MCF 10A (cell line): ENCODE data around the gene USP36. TPM values are rescaled to one million over a fixed set of nuclear protein-coding genes. Genes with fewer than 3 reads are reported as not detected.
"Not testable (repeated sequence)": the region's sequence is repeated elsewhere in the genome, so short reads cannot be mapped to it uniquely, and the experiment has no call there.

ENCODE experiments used
- Bru-seq: library from RNA; stranded (reverse); fragments of 400-500 nt; gene quantifications from one replicate; lab custom pipeline; 2021; lab: Mats Ljungman, UMichigan
- BruChase-seq, 2 experiments: library from RNA; stranded (reverse); fragments of 400-500 nt; gene quantifications; one replicate each; lab custom pipeline; 2021; lab: Mats Ljungman, UMichigan
- BruUV-seq: library from RNA; stranded (reverse); fragments of 400-500 nt; replicated peaks from 2 replicates; lab custom pipeline; 2021; lab: Mats Ljungman, UMichigan
- CTCF ChIA-PET: fragments of 300-600 bp; sonication (Branson Sonifier 250); formaldehyde crosslinking; extraction: SDS; loops from one replicate; lab custom pipeline; 2021; ENCODE audit warnings: antibody characterized with exemption, inconsistent platforms; lab: Yijun Ruan, JAX
- POLR2A ChIA-PET: fragments of 300-600, 350-650 bp; sonication (Branson Sonifier 250); formaldehyde crosslinking; extraction: SDS; loops from one replicate; lab custom pipeline; 2020; ENCODE audit warnings: antibody characterized with exemption, inconsistent platforms; lab: Yijun Ruan, JAX
- DNase-seq: peaks from one replicate; pipeline ENCODE4 v3.0.0-alpha.2; 2018; ENCODE audit not compliant: unreplicated experiment
- H3K27ac Mint-ChIP-seq: one replicate; pipeline ENCODE4 v1.8.0; 2022; ENCODE audit warnings: mild to moderate bottlenecking, low read depth, mixed read lengths; ENCODE audit not compliant: unreplicated experiment
- H3K27me3 Mint-ChIP-seq: one replicate; pipeline ENCODE4 v1.8.0; 2022; ENCODE audit warnings: mixed read lengths; ENCODE audit not compliant: insufficient read depth, unreplicated experiment
- H3K36me3 Mint-ChIP-seq: one replicate; pipeline ENCODE4 v1.8.0; 2022; ENCODE audit warnings: mild to moderate bottlenecking, moderate library complexity, mixed read lengths; ENCODE audit not compliant: insufficient read depth, unreplicated experiment
- H3K4me1 Mint-ChIP-seq: one replicate; pipeline ENCODE4 v1.8.0; 2022; ENCODE audit warnings: mixed read lengths; ENCODE audit not compliant: insufficient read depth, unreplicated experiment
- H3K4me3 Mint-ChIP-seq: one replicate; pipeline ENCODE4 v1.8.0; 2022; ENCODE audit warnings: mild to moderate bottlenecking, moderate library complexity, mixed read lengths; ENCODE audit not compliant: unreplicated experiment
- H3K9me3 Mint-ChIP-seq: one replicate; pipeline ENCODE4 v1.8.0; 2022; ENCODE audit warnings: mixed read lengths; ENCODE audit not compliant: unreplicated experiment
- intact Hi-C: fragments of 100-400 bp; cut with micrococcal nuclease; formaldehyde crosslinking; loops from 2 replicates; pipeline ENCODE4 v1.14.1; 2022
- long read RNA-seq: library from polyadenylated mRNA; stranded (forward); transcript quantifications from one replicate; pipeline ENCODE4 v2.0.0, GENCODE V29; 2022
- total RNA-seq: library from RNA; stranded (reverse); gene quantifications from 2 replicates; pipeline ENCODE4 v1.2.3, GENCODE V29; 2022
- TF ChIP-seq, protein P1 (sequence below): fragments of 200-600 bp; IDR thresholded peaks from one replicate; pipeline ENCODE4 v1.8.0; 2022; ENCODE audit warnings: antibody characterized with exemption, mild to moderate bottlenecking; ENCODE audit not compliant: unreplicated experiment

Gene USP36
- total RNA-seq (118 and 119 TPM in 2 replicates), Bru-seq, nascent RNA (percentile 89 among the genes with signal in this experiment), BruChase-seq, experiment 1, labeled RNA remaining after a 6-hour chase (percentile 90 among the genes with signal in this experiment), BruChase-seq, experiment 2, labeled RNA remaining after a 2-hour chase (percentile 91 among the genes with signal in this experiment)
- long read RNA-seq, full-length matches to known transcripts: 1 of 113 reads
- long read RNA-seq, partial matches to known transcripts: 41 of 113 reads
- long read RNA-seq, other reads (novel, unspliced or antisense): 71 of 113 reads

DNA sequence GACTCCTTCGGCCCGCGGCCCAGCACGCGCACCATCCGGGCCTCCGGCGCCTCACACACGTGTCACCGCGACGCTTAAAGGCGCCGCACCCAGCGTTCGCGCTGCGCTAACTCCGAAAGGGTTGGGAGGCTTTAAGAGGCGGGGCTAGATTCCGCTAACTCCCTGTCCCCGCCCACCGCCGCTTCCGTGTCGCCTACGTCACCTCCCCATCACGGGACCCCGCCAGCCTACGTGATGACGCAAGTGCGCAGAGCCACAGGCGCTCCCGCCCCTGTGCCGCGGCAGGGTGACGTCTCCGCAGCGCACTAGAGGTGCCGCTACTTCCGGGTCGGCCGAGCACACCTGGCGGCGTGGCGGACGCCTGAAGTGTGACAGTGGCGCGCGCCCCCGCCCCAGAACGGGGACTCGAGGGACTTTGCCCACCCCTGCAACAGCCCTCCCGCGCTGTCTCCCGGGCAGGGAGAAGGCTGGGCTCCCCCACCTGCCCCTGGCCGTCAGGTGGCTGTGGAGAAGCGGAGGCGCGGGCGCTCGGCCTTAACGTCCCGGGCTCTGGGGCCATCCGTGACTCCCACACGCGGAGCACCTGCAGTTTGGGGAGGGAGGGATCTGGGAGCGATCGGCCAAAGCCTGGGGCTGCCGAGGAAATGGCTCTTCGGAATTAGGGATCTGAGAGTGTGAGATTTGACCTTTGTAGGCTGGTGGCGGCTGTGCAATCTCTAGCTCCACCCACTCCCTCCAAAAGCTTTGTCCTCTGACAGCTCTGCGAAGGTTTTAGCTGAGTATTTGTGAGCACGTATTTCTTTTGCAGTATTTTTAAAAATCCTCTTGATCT lies at the start of gene USP36:
Gene USP36 (minus strand): TSS at position 35 of the 832 bp plus-strand sequence. CDS start 4,451 bp downstream, outside the sequence.
- DNase-seq: peak; percentile 99
- peak within 1 kb of the TSS; percentile 93 for H3K4me3 Mint-ChIP-seq
- H3K27me3 Mint-ChIP-seq: no peaks in the 10 kb centered on the region
- POLR2A ChIA-PET: interaction anchor here (0.7 to 1.8 kb wide), 23 partner anchors 10 to 463 kb away, joined by 3 to 15 read pairs (median 4); partner anchors contain the start of genes CYTH1 and PGS1
- CTCF ChIA-PET: interaction anchor here (0.6 to 1.2 kb wide), 4 partner anchors 22 to 138 kb away, joined by 3 to 4 read pairs (median 3); no protein-coding TSS in a partner anchor
- intact Hi-C loops: loop anchor here (2.0 kb wide), 1 partner anchor 22 kb away; no protein-coding TSS in a partner anchor
- TF ChIP-seq, protein P1, sequence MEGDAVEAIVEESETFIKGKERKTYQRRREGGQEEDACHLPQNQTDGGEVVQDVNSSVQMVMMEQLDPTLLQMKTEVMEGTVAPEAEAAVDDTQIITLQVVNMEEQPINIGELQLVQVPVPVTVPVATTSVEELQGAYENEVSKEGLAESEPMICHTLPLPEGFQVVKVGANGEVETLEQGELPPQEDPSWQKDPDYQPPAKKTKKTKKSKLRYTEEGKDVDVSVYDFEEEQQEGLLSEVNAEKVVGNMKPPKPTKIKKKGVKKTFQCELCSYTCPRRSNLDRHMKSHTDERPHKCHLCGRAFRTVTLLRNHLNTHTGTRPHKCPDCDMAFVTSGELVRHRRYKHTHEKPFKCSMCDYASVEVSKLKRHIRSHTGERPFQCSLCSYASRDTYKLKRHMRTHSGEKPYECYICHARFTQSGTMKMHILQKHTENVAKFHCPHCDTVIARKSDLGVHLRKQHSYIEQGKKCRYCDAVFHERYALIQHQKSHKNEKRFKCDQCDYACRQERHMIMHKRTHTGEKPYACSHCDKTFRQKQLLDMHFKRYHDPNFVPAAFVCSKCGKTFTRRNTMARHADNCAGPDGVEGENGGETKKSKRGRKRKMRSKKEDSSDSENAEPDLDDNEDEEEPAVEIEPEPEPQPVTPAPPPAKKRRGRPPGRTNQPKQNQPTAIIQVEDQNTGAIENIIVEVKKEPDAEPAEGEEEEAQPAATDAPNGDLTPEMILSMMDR: peak; percentile 5
- H3K4me1 Mint-ChIP-seq: peaks cover 28% of the 10 kb centered on the region
- H3K27ac Mint-ChIP-seq: peak within 1 kb of the TSS; percentile 90
- H3K9me3 Mint-ChIP-seq: no peaks in the 10 kb centered on the region
- BruUV-seq: no TSS peak
- H3K36me3 Mint-ChIP-seq: peaks cover 28% of the 10 kb centered on the region

DNA sequence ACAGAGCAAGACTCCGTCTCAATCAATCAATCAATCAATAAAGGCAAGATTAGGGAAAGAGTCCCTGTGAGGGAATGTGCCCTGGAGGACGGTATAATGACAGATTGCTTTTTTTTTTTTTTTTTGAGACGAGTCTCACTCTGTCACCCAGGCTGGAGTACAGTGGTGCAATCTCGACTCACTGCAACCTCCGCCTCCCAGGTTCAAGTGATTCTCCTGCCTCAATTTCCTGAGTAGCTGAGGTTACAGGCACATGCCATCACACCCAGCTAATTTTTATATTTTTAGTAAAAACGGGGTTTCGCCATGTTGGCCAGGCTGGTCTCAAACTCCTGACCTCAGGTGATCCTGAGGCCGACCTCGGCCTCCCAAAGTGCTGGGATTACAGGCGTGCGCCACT lies 49.5 kb upstream of the USP36 start:
- POLR2A ChIA-PET, H3K27me3 Mint-ChIP-seq, H3K36me3 Mint-ChIP-seq, H3K27ac Mint-ChIP-seq, BruUV-seq, H3K4me3 Mint-ChIP-seq, intact Hi-C loops, CTCF ChIA-PET, DNase-seq, H3K4me1 Mint-ChIP-seq, H3K9me3 Mint-ChIP-seq: not testable (repeated sequence)

DNA sequence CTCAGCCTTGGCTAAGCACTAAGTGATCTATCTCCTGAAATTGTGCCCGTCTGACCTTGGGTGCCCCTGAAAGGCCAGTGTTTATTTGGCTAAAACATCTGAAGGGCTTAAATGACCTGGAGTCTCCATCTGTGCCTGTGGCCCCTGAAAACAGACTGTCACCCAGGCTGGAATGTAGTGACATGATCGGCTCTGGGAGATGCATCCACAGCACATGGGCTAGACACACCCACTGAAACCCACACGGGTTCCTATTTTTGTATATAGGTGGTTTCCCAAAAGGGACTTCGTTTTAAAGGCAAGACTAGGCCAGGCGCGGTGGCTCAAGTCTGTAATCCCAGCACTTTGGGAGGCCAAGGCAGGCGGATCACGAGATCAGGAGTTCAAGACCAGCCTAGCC lies 48.9 kb upstream of the USP36 start:
- Mint-ChIP-seq H3K27me3 (no peaks in the 10 kb centered on the region), H3K4me1 (peaks cover 10% of the 10 kb centered on the region), H3K4me3 (no peak overlapping the region), H3K36me3 (peaks cover 9% of the 10 kb centered on the region), H3K27ac (no peak overlapping the region), H3K9me3 (no peaks in the 10 kb centered on the region)
- DNase-seq: no peak
- ChIA-PET POLR2A (interaction anchor here (1.0 kb wide), 1 partner anchor 12 kb away, joined by 3 read pairs; no protein-coding TSS in a partner anchor), CTCF (no interaction called here)
- TF ChIP-seq, protein P1: no peak
- intact Hi-C loops: no loop called here
- BruUV-seq: no TSS peak

DNA sequence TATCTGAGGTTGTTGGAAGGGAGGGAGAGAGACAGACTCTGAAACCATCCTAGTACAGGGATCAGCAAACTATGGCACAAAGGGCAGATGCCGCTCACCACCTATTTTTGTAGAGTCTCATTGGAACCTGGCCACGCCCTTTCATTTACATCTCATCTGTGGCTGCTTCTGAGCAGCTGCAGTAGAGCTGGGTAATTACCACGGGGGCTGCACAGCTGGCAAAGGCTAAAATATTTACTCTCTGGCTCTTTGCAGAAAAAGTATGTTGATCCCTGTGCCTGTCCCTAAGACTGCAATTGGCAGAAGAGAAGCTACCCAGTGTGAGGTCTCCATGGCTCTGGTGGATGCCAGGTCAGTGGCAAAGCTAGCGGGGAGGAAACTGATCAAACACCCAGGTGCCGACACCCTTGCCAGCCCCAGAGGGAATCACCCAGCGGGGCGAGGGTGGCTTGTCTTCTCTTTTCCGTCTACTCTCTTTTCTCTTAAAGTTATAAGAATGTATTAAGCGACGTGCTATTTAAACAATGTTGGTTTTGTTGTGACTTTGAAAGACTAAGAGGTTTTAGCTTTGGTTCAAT lies 48.4 kb upstream of the USP36 start:
- ChIA-PET POLR2A (interaction anchor here (0.6 to 1.0 kb wide), 2 partner anchors 11 to 27 kb away, joined by 3 read pairs; no protein-coding TSS in a partner anchor), CTCF (no interaction called here)
- peaks cover 9% of the 10 kb centered on the region for H3K36me3 Mint-ChIP-seq
- no peaks in the 10 kb centered on the region for H3K9me3 Mint-ChIP-seq
- H3K27me3 Mint-ChIP-seq: no peaks in the 10 kb centered on the region
- TF ChIP-seq, protein P1: no peak
- H3K4me3 Mint-ChIP-seq: no peak overlapping the region
- H3K27ac Mint-ChIP-seq: no peak overlapping the region
- DNase-seq: no peak
- intact Hi-C loops: no loop called here
- BruUV-seq: no TSS peak
- H3K4me1 Mint-ChIP-seq: peaks cover 10% of the 10 kb centered on the region
